ENCODE measurements around the gene ZNRF2. TPM values are rescaled to one million over a fixed set of nuclear protein-coding genes. Genes with fewer than 3 reads are reported as not detected.

The ZNRF2 gene
- total RNA-seq, 1 donor from 2014 or later = 13.8 TPM

- Mint-ChIP-seq H3K4me1 (ENCODE audit: low read depth) (peaks cover 7% of the 10 kb centered on the region), H3K36me3 (ENCODE audit: insufficient read depth) (no peaks in the 10 kb centered on the region), H3K27me3 (no peaks in the 10 kb centered on the region), H3K9me3 (ENCODE audit: low read depth) (no peaks in the 10 kb centered on the region), H3K27ac (no peak overlapping the region), H3K4me3 (ENCODE audit: low read depth) (no peak overlapping the region)
- TF ChIP-seq, protein P1, sequence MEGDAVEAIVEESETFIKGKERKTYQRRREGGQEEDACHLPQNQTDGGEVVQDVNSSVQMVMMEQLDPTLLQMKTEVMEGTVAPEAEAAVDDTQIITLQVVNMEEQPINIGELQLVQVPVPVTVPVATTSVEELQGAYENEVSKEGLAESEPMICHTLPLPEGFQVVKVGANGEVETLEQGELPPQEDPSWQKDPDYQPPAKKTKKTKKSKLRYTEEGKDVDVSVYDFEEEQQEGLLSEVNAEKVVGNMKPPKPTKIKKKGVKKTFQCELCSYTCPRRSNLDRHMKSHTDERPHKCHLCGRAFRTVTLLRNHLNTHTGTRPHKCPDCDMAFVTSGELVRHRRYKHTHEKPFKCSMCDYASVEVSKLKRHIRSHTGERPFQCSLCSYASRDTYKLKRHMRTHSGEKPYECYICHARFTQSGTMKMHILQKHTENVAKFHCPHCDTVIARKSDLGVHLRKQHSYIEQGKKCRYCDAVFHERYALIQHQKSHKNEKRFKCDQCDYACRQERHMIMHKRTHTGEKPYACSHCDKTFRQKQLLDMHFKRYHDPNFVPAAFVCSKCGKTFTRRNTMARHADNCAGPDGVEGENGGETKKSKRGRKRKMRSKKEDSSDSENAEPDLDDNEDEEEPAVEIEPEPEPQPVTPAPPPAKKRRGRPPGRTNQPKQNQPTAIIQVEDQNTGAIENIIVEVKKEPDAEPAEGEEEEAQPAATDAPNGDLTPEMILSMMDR (IDR thresholded peaks at IDR 0.05; ENCODE audit: unreplicated experiment) = no peak
- DNase-seq (ENCODE audit: low spot score, unreplicated experiment) = no peak
These were observed 65.4 kb downstream of the ZNRF2 start for GRCh38 chr7:30349816-30350215.

DNA sequence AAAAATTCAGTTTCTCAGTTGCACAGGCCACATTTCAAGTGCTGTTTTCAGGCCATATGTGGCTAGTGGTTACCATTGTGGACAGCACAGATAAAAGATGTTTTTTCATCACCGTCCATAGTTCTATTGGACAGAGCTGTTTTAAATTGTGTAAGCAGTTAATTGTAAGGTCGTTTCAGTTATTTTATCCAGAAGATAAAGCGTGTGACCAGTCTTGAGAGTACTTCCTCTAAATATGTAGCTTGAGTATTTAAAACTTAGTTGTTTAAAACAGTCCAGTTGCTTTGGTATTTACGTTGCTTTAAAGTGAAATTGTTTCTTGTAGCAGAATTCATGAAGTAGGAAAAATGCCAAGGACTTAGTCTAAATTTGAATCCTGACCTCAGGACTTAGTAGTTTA, 66.9 kb downstream of the ZNRF2 start:
- Mint-ChIP-seq H3K4me1 (ENCODE audit: low read depth) (peaks cover 7% of the 10 kb centered on the region), H3K9me3 (ENCODE audit: low read depth) (no peaks in the 10 kb centered on the region), H3K27me3 (no peaks in the 10 kb centered on the region), H3K4me3 (ENCODE audit: low read depth) (no peak overlapping the region), H3K27ac (no peak overlapping the region), H3K36me3 (ENCODE audit: insufficient read depth) (no peaks in the 10 kb centered on the region)
- TF ChIP-seq, protein P1 (IDR thresholded peaks at IDR 0.05; ENCODE audit: unreplicated experiment) = no peak
- no peak for DNase-seq (ENCODE audit: low spot score, unreplicated experiment)

DNA sequence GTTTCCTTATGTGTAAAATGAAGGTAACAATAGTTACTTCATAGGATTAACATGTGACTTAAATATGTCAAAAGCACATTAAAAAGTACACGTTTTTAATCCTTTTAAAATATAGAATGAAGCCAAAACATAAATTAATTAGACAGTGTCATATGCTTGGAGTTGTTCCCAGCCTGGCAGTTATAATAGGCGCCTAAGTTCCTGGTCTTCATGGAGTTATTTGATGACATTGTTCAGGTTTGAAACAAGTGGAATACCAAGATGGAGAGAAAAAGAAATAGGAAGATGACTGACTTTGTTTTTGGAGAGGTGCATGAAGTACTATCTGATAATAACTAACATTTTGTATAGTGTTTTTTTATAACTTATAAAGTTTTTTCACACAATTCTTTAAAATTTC, 67.3 kb downstream of the ZNRF2 start:
- Mint-ChIP-seq H3K4me3 (ENCODE audit: low read depth) (no peak overlapping the region), H3K27ac (no peak overlapping the region), H3K36me3 (ENCODE audit: insufficient read depth) (no peaks in the 10 kb centered on the region), H3K27me3 (no peaks in the 10 kb centered on the region), H3K9me3 (ENCODE audit: low read depth) (no peaks in the 10 kb centered on the region), H3K4me1 (ENCODE audit: low read depth) (peaks cover 7% of the 10 kb centered on the region)
- TF ChIP-seq, protein P1 (IDR thresholded peaks at IDR 0.05; ENCODE audit: unreplicated experiment) = no peak
- no peak for DNase-seq (ENCODE audit: low spot score, unreplicated experiment)

DNA sequence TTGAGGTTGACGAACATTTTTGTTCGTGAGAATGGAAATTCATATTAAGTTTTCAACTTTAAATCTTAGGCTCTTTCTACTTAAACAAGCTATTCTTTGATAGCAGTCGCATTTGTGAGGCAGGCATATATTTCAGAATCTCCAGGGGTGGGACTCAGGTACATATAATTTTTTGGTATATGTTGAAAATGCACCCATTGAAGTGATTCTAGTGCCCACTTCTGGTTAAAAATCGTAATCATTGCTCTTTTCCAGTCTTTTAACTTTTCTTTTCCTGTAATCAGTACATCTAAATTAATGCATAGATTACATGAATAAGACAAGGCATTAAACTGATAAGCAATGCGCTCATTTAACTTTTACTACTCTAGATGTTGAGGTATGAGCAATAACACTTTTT, 67.8 kb downstream of the ZNRF2 start:
- no peak for DNase-seq (ENCODE audit: low spot score, unreplicated experiment)
- TF ChIP-seq, protein P1 (IDR thresholded peaks at IDR 0.05; ENCODE audit: unreplicated experiment) = no peak
- peaks cover 7% of the 10 kb centered on the region for H3K4me1 Mint-ChIP-seq (ENCODE audit: low read depth)
- no peak overlapping the region for H3K27ac Mint-ChIP-seq
- no peaks in the 10 kb centered on the region for H3K9me3 Mint-ChIP-seq (ENCODE audit: low read depth)
- no peaks in the 10 kb centered on the region for H3K27me3 Mint-ChIP-seq
- H3K4me3 Mint-ChIP-seq (ENCODE audit: low read depth) = no peak overlapping the region
- peaks cover 2% of the 10 kb centered on the region for H3K36me3 Mint-ChIP-seq (ENCODE audit: insufficient read depth)

- Mint-ChIP-seq H3K4me3 (ENCODE audit: low read depth) (no peak overlapping the region), H3K27me3 (no peaks in the 10 kb centered on the region), H3K27ac (no peak overlapping the region), H3K9me3 (ENCODE audit: low read depth) (no peaks in the 10 kb centered on the region), H3K36me3 (ENCODE audit: insufficient read depth) (peaks cover 2% of the 10 kb centered on the region), H3K4me1 (ENCODE audit: low read depth) (peaks cover 5% of the 10 kb centered on the region)
- TF ChIP-seq, protein P1 (IDR thresholded peaks at IDR 0.05; ENCODE audit: unreplicated experiment) = no peak
- DNase-seq (ENCODE audit: low spot score, unreplicated experiment) = no peak
These were observed 69.1 kb downstream of the ZNRF2 start for GRCh38 chr7:30353532-30353931.

Measured in progenitor cell of endocrine pancreas (in vitro differentiated cells).